Uterus (tissue), 4 donors: ENCODE data around the gene CCDC198. TPM values are rescaled to one million over a fixed set of nuclear protein-coding genes. Genes with fewer than 3 reads are reported as not detected.

ENCODE experiments used
- DNase-seq, 2 donors: peaks; one replicate each; pipeline ENCODE4 v3.0.0-alpha.2; 2019 to 2020
- H3K27ac ChIP-seq, 2 donors: fragments of 200-600 bp; sonication (generic); 1 replicate in 1 of 2; 2 replicates in 1 of 2; pipeline ENCODE4 v1.5.1; 2016 to 2018
- H3K27me3 ChIP-seq, 2 donors: fragments of 200-600 bp; sonication (generic); one replicate each; pipeline ENCODE4 v1.5.1; 2018 to 2019; ENCODE audit warnings: control low read depth in 1 of 2
- H3K36me3 ChIP-seq, 2 donors: fragments of 200-600 bp; sonication (generic); one replicate each; pipeline ENCODE4 v1.5.1; 2019; ENCODE audit warnings: control low read depth in 1 of 2
- H3K4me1 ChIP-seq, 2 donors: fragments of 200-600 bp; sonication (generic); one replicate each; pipeline ENCODE4 v1.5.1; 2018 to 2019; ENCODE audit warnings: control low read depth in 1 of 2
- H3K4me3 ChIP-seq, 2 donors: fragments of 200-600 bp; sonication (generic); 1 replicate in 1 of 2; 2 replicates in 1 of 2; pipeline ENCODE4 v1.5.1; 2018 to 2019; ENCODE audit warnings: mild to moderate bottlenecking in 1 of 2
- H3K9me3 ChIP-seq, 2 donors: fragments of 200-600 bp; sonication (generic); one replicate each; pipeline ENCODE4 v1.5.1; 2019; ENCODE audit warnings: control low read depth in 1 of 2
- POLR2A ChIP-seq, 2 donors: fragments of 450-650 bp; IDR thresholded peaks; one replicate each; pipeline ENCODE4 v1.6.1; 2016; ENCODE audit warnings: antibody characterized with exemption in 2 of 2, mild to moderate bottlenecking in 1 of 2, moderate library complexity in 1 of 2
- intact Hi-C: fragments of 100-400 bp; cut with DNase I; formaldehyde crosslinking; loops from one replicate; pipeline ENCODE4 v1.15.1; 2023; ENCODE audit warnings: low total_unique reads
- total RNA-seq, 4 donors: library from RNA; depleted of rRNA in 3 of 4; stranded (reverse); fragments of >200 nt in 3 of 4; gene quantifications; one replicate each; pipeline versions ENCODE4 v1.1.0 to v1.2.4, GENCODE V29; 2014 to 2023
- TF ChIP-seq, protein P1 (sequence below), 4 experiments: fragments of 200-600 bp in 2 of 4; fragments of 450-650 bp in 2 of 4; sonication (generic) in 2 of 4; IDR thresholded peaks; one replicate each; pipeline ENCODE4 v1.5.1; 2016 to 2019; ENCODE audit warnings: antibody characterized with exemption in 4 of 4, mild to moderate bottlenecking in 2 of 4, moderate library complexity in 1 of 4
- donor health status: DM: yes; HTN: yes; CAD: no.

CCDC198 gene
- total RNA-seq, 4 donors from 2014 or later: 0.26 to 2.8 (median 1.1) TPM

DNA sequence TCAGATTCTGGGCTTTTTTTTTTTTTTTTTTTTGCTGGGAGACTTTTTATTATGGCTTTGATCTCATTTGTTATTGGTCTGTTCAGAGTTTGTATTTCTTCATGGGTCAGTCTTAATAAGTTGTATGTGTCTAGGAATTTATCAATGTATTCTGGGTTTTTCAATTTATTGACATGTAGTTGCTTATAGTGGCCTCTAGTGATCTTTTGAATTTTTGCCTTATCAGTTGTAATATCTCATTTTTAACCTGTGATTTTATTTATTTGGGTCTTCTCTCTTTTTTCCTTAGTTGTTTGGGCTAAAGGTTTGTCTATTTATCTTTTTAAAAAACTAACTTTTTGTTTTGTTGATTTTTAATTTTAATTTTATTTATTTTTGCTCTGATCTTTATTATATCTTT is 57.7 kb downstream of the CCDC198 start:
- Histone ChIP-seq H3K9me3 (no peaks in the 10 kb centered on the region), H3K27ac (no peak overlapping the region), H3K4me3 (no peak overlapping the region), H3K4me1 (no peaks in the 10 kb centered on the region), H3K36me3 (no peaks in the 10 kb centered on the region), H3K27me3 (no peaks in the 10 kb centered on the region)
- TF ChIP-seq POLR2A (IDR thresholded peaks at IDR 0.05): no peak
- intact Hi-C loops: no loop called here
- no peak for DNase-seq

DNA sequence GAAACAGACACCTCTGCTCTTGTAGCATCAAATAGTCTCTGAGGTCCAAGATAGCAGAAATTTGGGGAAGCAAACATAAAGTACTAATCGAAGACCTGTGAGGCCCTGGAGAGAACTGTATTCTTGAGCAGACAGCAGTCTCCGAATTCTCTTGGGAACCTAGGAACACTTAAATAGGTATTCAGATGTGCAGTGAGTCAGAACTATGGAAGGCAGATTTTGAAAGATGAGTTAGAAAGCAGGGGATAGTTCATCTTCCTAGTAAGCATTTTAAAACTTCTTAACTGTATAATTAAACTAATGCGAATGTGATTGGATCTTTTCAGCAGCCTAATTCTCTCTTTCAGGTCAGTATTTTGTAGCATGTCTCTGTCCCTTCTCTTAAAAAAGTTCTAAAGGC is 72.7 kb downstream of the CCDC198 start:
- TF ChIP-seq POLR2A (IDR thresholded peaks at IDR 0.05): no peak
- TF ChIP-seq, protein P1, sequence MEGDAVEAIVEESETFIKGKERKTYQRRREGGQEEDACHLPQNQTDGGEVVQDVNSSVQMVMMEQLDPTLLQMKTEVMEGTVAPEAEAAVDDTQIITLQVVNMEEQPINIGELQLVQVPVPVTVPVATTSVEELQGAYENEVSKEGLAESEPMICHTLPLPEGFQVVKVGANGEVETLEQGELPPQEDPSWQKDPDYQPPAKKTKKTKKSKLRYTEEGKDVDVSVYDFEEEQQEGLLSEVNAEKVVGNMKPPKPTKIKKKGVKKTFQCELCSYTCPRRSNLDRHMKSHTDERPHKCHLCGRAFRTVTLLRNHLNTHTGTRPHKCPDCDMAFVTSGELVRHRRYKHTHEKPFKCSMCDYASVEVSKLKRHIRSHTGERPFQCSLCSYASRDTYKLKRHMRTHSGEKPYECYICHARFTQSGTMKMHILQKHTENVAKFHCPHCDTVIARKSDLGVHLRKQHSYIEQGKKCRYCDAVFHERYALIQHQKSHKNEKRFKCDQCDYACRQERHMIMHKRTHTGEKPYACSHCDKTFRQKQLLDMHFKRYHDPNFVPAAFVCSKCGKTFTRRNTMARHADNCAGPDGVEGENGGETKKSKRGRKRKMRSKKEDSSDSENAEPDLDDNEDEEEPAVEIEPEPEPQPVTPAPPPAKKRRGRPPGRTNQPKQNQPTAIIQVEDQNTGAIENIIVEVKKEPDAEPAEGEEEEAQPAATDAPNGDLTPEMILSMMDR (IDR thresholded peaks at IDR 0.05): no peak
- no peaks in the 10 kb centered on the region for H3K4me1 ChIP-seq
- no peak for DNase-seq
- H3K27me3 ChIP-seq: no peaks in the 10 kb centered on the region
- H3K9me3 ChIP-seq: no peaks in the 10 kb centered on the region
- no peak overlapping the region for H3K27ac ChIP-seq
- intact Hi-C loops: no loop called here
- H3K36me3 ChIP-seq: no peaks in the 10 kb centered on the region
- no peak overlapping the region for H3K4me3 ChIP-seq

DNA sequence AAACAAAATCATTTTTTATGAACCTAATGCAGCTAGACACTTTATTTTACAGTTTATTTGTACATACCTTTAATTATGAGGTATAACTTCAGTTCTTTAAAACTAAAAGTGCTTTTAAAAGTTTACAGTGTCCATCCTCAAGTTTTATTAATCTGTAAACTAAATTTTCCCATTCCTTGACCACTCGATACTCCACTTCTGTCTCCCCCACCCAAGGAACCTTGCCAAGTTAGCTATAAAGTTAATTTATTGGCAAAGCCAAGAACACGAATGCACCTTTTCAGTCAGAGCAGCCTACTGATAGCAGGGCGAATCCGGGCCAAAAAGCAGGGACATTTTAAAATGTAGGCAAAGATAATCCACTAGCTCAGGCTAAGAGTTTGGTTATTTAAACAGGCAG is 73.6 kb downstream of the CCDC198 start:
- Histone ChIP-seq H3K27ac (no peak overlapping the region), H3K4me3 (no peak overlapping the region), H3K36me3 (no peaks in the 10 kb centered on the region), H3K27me3 (no peaks in the 10 kb centered on the region), H3K4me1 (no peaks in the 10 kb centered on the region), H3K9me3 (no peaks in the 10 kb centered on the region)
- intact Hi-C loops: no loop called here
- DNase-seq: no peak
- TF ChIP-seq, protein P1 (IDR thresholded peaks at IDR 0.05): no peak
- TF ChIP-seq POLR2A (IDR thresholded peaks at IDR 0.05): no peak

Other genes with a start within 250 kb of the CCDC198 start
- gene EXOC5, start 225.0 kb downstream of the CCDC198 start, total RNA-seq: 10 to 100 TPM; 25.3 to 96.0 (median 50.2) TPM
- gene AP5M1, start 224.9 kb downstream of the CCDC198 start, total RNA-seq: 10 to 100 TPM; 16.7 to 42.4 (median 27.6) TPM
- gene NAA30, start 103.3 kb downstream of the CCDC198 start, total RNA-seq: 10 to 100 TPM in 3 of 4 donors, 1 to 10 TPM in 1; 8.7 to 38.1 (median 23.1) TPM